Erythroblast (primary cell): Measurements from ENCODE around the gene GNAZ.

Experiments used
- GATA1 ChIP-seq: IDR thresholded peaks from 2 replicates; pipeline ENCODE4 v1.6.1; 2011; ENCODE audit warnings: low read depth, mild to moderate bottlenecking, control low read depth, low read length, moderate library complexity
- POLR2A ChIP-seq: IDR thresholded peaks from 2 replicates; pipeline ENCODE4 v1.6.1; 2011; ENCODE audit warnings: mild to moderate bottlenecking, low read length

- TF ChIP-seq POLR2A (no peak), GATA1 (no peak)
Observed at GRCh38 chr22:23142546-23143105, 72.3 kb downstream of the GNAZ start.
